Measurements from ENCODE around the gene FTO. TPM values are rescaled to one million over a fixed set of nuclear protein-coding genes. Genes with fewer than 3 reads are reported as not detected.

Gene FTO
- total RNA-seq, 6 experiments from 2014 or later = 93.7 to 107 (median 105) TPM

DNA sequence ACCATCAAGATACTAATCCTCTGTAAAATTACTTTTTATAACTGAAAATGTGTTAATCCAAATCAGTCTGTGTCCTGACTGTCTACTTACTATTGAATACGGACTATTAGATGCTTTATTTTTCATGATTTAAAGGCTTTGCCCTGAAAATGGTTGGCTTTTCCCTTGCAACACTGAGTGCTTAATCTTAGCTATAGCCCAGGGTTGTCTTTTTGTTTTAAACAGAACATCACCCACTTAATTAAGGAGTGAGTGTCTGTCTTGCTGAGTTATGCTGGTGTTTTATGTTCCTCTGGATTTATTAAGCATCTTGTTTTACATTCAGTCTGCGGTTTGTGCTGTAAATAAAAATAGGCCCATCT lies 11.0 kb downstream of the FTO start:
- Mint-ChIP-seq H3K27me3 (ENCODE audit: insufficient read depth) (no peaks in the 10 kb centered on the region; the same call in 1 of the 2 replicates), H3K4me1 (ENCODE audit: low read depth) (peaks cover 43% of the 10 kb centered on the region), H3K36me3 (ENCODE audit: low read depth) (0 out of 2 replicates have a peak, but pooled peaks cover 4% of the 10 kb centered on the region), H3K9me3 (no peaks in the 10 kb centered on the region), H3K4me3 (no peak overlapping the region), H3K27ac (no peak overlapping the region)
- TF ChIP-seq, protein P1, sequence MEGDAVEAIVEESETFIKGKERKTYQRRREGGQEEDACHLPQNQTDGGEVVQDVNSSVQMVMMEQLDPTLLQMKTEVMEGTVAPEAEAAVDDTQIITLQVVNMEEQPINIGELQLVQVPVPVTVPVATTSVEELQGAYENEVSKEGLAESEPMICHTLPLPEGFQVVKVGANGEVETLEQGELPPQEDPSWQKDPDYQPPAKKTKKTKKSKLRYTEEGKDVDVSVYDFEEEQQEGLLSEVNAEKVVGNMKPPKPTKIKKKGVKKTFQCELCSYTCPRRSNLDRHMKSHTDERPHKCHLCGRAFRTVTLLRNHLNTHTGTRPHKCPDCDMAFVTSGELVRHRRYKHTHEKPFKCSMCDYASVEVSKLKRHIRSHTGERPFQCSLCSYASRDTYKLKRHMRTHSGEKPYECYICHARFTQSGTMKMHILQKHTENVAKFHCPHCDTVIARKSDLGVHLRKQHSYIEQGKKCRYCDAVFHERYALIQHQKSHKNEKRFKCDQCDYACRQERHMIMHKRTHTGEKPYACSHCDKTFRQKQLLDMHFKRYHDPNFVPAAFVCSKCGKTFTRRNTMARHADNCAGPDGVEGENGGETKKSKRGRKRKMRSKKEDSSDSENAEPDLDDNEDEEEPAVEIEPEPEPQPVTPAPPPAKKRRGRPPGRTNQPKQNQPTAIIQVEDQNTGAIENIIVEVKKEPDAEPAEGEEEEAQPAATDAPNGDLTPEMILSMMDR (IDR thresholded peaks at IDR 0.05) = no peak
- DNase-seq = no peak

DNA sequence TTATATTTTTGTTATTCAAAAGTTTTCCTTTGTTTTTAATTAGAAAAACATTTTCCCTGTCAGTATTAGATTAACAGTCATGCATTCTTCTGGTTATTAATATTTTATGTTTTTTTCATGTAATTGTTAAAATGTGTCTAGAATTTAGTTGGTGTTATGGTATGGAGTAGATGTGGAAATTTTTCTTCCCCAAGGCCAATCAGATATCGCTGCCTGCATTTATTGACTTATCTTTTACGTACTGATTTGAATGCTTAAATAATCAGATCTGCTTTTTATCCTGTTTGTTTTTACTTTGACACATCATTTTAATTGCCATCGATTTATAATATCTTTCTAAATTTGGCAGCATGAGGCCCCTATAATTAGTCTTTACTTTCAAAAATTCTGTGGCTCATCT lies 13.6 kb downstream of the FTO start:
- Mint-ChIP-seq H3K9me3 (no peaks in the 10 kb centered on the region), H3K36me3 (ENCODE audit: low read depth) (0 out of 2 replicates have a peak, but pooled peaks cover 4% of the 10 kb centered on the region), H3K27me3 (ENCODE audit: insufficient read depth) (no peaks in the 10 kb centered on the region), H3K27ac (no peak overlapping the region), H3K4me3 (no peak overlapping the region), H3K4me1 (ENCODE audit: low read depth) (peaks cover 43% of the 10 kb centered on the region)
- TF ChIP-seq, protein P1 (IDR thresholded peaks at IDR 0.05) = no peak
- no peak for DNase-seq

- H3K9me3 Mint-ChIP-seq = no peaks in the 10 kb centered on the region
- TF ChIP-seq, protein P1 (IDR thresholded peaks at IDR 0.05) = no peak
- H3K4me3 Mint-ChIP-seq = no peak overlapping the region
- no peak for DNase-seq
- no peaks in the 10 kb centered on the region for H3K27me3 Mint-ChIP-seq (ENCODE audit: insufficient read depth)
- H3K27ac Mint-ChIP-seq = no peak overlapping the region
- no peaks in the 10 kb centered on the region for H3K36me3 Mint-ChIP-seq (ENCODE audit: low read depth)
- H3K4me1 Mint-ChIP-seq (ENCODE audit: low read depth) = peaks cover 31% of the 10 kb centered on the region
These were observed 17.1 kb downstream of the FTO start for GRCh38 chr16:53721017-53721416.

DNA sequence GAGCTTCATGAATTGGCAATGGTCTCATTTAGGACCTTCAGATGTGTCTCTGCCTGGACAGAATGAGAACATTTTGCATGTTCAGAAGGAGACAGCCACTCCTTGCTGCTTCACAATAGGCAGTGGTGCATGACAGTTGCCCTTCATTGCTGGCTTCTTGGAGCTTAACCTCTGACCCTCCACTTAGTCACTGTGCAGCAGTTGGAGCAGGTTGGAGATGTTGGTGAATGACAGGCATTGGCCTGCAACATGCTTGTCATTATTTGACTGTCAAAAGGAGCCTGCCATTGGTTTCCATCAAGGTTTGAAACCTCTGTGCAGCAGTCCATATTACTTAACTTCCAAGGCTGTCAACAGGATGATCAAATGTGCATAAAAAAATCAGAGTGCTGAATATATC lies 22.7 kb downstream of the FTO start:
- TF ChIP-seq, protein P1 (IDR thresholded peaks at IDR 0.05) = no peak
- peak; percentile 4 for DNase-seq
- Mint-ChIP-seq H3K36me3 (ENCODE audit: low read depth) (peaks cover 7% of the 10 kb centered on the region; the same call in 1 of the 2 replicates), H3K27me3 (ENCODE audit: insufficient read depth) (no peaks in the 10 kb centered on the region), H3K27ac (no peak overlapping the region), H3K4me1 (ENCODE audit: low read depth) (peaks cover 23% of the 10 kb centered on the region), H3K4me3 (no peak overlapping the region), H3K9me3 (no peaks in the 10 kb centered on the region)

DNA sequence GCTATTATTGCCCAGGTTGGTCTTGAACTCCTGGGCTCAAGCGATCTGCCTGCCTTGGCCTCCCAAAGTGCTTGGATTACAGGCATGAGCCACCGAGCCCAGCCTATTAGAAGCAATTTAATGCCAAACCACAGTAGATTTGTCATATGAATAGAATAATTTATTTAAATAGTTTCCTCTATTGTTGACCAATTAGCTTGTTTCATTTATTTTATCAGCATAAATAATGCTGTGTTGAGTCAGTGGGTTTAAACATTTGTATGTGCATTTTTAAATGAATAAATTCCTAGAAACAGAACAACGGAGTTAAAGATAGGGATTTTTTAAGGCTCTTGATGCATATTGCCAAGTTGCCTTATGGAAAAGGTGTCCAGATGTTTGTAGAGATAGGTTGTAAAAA lies 26.7 kb downstream of the FTO start:
- peaks cover 30% of the 10 kb centered on the region for H3K4me1 Mint-ChIP-seq (ENCODE audit: low read depth)
- H3K27me3 Mint-ChIP-seq (ENCODE audit: insufficient read depth) = no peaks in the 10 kb centered on the region
- H3K27ac Mint-ChIP-seq = no peak overlapping the region
- DNase-seq = no peak
- no peak overlapping the region for H3K4me3 Mint-ChIP-seq
- no peaks in the 10 kb centered on the region for H3K9me3 Mint-ChIP-seq
- H3K36me3 Mint-ChIP-seq (ENCODE audit: low read depth) = peaks cover 7% of the 10 kb centered on the region; the same call in 1 of the 2 replicates
- TF ChIP-seq, protein P1 (IDR thresholded peaks at IDR 0.05) = no peak

Measured in HFFc6 (cell line).